VCaP (cell line): ENCODE measurements around the gene ADAMTS9.

Source experiments
- H3K27ac ChIP-seq: fragments of 450-650 bp; 2 replicates; pipeline ENCODE4 v1.5.1; 2017
- TF ChIP-seq, protein P1 (sequence below): fragments of 450-650 bp; conservative IDR thresholded peaks from 2 replicates; pipeline ENCODE4 v1.5.1; 2017; ENCODE audit warnings: mild to moderate bottlenecking, moderate library complexity

Gene ADAMTS9

DNA sequence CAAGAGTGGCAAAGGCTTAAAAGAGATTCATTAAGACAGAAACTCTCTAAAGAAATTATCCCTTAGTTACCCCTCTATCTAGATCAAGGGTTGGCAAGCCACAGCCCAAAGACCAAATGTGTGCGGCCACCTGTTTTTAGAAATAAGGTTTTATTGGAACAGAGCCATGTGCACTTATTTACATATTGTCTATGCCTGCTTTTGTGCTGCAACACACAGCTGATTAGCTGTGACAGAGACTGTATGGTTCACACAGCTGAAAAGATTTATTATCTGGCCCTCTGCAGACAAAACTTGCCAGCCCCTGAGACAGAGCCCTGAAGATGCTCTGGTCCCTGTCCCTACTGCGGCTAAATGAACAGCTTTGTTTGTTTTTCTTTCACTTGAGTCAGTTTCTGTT, 88.1 kb downstream of the ADAMTS9 start:
- no peak overlapping the region for H3K27ac ChIP-seq
- TF ChIP-seq, protein P1, sequence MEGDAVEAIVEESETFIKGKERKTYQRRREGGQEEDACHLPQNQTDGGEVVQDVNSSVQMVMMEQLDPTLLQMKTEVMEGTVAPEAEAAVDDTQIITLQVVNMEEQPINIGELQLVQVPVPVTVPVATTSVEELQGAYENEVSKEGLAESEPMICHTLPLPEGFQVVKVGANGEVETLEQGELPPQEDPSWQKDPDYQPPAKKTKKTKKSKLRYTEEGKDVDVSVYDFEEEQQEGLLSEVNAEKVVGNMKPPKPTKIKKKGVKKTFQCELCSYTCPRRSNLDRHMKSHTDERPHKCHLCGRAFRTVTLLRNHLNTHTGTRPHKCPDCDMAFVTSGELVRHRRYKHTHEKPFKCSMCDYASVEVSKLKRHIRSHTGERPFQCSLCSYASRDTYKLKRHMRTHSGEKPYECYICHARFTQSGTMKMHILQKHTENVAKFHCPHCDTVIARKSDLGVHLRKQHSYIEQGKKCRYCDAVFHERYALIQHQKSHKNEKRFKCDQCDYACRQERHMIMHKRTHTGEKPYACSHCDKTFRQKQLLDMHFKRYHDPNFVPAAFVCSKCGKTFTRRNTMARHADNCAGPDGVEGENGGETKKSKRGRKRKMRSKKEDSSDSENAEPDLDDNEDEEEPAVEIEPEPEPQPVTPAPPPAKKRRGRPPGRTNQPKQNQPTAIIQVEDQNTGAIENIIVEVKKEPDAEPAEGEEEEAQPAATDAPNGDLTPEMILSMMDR = no peak

DNA sequence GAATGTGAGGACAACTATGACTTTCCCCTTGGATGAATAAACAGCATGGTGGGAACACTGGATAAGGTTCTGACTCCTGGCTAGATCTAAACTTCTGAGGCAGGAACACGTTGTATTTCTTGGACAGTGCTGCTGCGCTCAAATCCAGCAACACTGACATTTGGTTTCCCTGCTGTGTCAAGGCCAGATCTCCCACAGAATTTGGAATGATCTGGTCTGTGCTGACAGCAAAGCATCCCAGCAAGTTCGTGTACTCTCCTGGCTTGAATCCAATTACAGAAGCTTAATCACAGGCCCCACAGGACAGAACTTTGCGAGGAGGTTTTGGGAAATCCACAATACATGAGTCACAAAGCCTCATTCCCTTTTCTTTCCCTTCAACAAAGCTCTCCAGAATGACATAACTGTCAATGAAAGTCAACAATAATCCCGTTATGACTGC, 92.5 kb downstream of the ADAMTS9 start:
- no peak overlapping the region for H3K27ac ChIP-seq
- TF ChIP-seq, protein P1 = no peak

DNA sequence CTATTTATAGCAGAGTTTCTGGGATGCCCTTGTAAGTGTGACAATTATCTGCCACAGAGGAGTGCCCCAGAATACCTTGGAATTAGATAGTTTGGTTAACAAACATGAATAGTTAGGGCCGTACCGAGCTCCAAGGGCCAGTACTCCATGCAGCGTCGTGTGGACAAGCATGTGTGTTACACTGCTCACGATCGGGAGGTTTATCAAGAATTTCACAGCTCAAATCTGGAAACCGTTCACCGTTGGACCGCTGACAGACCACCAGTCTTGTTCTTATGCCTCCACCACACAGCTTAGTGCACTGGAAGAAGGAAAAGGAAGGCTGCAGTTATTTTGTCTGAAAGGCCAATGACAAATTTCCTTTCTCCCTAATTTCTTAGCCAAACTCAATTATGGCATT, 93.7 kb downstream of the ADAMTS9 start:
- TF ChIP-seq, protein P1 = no peak
- no peak overlapping the region for H3K27ac ChIP-seq

DNA sequence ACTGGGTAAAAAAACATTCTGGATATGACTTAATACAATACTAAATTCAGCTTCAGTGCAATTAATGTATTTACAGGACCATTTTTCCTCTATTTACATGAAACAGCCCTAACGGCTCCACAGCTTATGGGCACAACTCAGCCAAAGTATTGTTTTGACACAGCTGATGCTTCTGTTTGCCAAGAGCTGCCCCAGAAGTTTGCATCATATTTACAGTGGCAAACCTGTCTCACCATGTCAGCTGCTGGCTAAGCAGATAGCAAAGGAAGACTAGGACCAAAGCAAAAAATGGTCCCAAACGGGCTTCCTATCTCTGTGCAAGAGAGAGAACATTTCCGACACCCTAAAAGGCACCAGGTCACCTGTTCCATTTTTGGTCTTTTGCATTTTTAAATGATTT, 94.5 kb downstream of the ADAMTS9 start:
- TF ChIP-seq, protein P1 = no peak
- H3K27ac ChIP-seq = no peak overlapping the region

DNA sequence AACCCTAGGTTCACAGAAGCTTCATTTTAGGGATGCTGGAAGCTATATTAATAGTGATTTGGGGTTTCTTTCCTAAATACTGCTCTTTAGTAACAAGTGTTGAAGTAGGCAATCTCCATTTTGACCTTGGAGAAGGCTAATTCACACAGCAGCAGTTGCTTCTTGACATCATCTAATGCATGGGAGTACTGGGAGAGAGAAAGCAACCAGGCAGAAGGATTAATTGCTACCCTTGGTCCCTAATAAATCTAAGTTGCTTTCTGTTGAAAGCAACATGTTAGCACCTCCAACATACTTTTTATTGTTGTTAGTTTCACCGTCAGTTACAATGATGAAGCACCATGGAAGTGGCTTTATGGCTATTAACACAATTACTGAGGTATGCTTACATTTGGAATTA, 96.2 kb downstream of the ADAMTS9 start:
- TF ChIP-seq, protein P1 = no peak
- H3K27ac ChIP-seq = no peak overlapping the region

DNA sequence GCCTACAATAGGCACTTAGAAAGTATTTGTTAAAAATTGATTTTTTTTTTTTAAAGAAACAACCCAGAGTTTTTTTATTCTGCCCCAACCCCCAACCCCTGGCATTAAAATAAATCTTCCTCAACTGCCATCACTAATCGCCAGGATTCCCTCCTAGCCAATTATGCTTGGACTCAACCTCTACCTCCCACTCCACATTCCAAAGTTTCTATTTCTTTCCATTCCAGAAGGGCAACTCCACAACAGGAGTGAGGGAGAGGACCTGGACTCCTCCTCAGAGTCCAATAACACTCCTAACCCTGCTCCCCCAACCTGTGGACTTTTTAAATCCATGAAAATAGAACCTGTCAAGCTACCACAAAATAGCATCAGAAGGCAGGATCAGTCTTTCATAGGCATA, 99.4 kb downstream of the ADAMTS9 start:
- H3K27ac ChIP-seq = no peak overlapping the region
- TF ChIP-seq, protein P1 = no peak

DNA sequence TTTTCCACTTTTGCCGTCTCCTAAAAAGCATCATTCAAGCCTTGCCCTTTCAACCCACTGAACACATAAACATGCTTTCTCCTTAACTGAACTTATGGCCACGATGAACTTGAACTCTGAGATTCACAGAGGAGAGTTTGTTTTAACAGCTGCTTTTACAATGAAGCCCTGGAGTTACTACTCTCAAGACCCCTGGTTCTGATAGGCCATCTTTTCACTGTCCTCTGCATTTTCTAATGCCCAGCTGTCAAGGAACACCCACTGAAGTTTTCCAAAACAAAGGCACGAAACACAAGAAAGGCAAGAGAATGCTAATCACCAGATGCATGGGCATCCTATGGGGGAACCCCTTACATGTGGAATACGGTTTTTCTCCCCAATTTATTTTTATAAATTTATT, 100.8 kb downstream of the ADAMTS9 start:
- TF ChIP-seq, protein P1 = no peak

DNA sequence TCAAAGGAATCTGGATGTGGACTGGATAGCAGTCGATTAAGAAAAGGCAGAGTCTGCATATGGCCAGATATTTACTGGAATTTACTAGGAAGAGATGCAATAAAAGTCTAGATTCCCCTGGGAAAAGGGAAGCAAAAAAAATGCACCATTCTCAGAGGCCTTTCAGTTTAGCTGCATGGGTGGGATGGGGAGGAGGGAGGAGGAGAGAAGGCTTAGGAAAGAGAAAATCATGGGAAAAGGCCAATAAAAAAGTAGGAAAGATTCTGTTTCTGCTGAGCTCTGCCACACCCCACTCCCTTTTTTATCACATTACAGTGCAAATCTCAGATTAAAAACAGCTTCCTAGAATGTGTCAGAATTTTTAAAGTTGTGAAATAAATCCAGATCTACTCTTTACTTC, 103.6 kb downstream of the ADAMTS9 start:
- H3K27ac ChIP-seq = no peak overlapping the region
- TF ChIP-seq, protein P1 = no peak

More for the DNA sequence above, 100.8 kb downstream of the ADAMTS9 start:
- H3K27ac ChIP-seq = no peak overlapping the region
